HG03039 (cell line): ENCODE data around the gene KYNU.
"Not testable (repeated sequence)": the region's sequence is repeated elsewhere in the genome, so short reads cannot be mapped to it uniquely, and the experiment has no call there.

Source experiments
- ATAC-seq: cut with Tn5 transposase; IDR thresholded peaks from one replicate; pipeline ENCODE4 v1.9.1; 2021; ENCODE audit warnings: mild to moderate bottlenecking, moderate library complexity; ENCODE audit not compliant: unreplicated experiment

KYNU gene

DNA sequence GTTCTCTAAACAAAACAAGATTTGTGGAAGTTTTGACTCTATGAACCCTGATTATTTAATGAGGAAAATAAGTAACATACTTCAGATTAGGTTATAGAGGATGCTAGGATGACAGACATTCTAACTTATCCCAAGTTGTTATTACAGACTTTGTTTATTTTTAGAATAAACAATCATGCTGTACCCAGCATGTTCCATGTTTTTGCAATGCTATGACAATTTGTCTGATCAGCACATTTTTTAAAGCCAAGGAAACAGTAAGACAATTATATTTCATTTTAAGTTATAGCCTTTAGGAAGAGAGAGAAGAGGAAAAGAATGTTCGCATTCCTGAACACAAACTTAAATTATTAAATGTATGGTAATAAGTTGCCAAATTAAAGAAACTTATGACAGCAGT, 119.8 kb downstream of the KYNU start:
- ATAC-seq: no peak

DNA sequence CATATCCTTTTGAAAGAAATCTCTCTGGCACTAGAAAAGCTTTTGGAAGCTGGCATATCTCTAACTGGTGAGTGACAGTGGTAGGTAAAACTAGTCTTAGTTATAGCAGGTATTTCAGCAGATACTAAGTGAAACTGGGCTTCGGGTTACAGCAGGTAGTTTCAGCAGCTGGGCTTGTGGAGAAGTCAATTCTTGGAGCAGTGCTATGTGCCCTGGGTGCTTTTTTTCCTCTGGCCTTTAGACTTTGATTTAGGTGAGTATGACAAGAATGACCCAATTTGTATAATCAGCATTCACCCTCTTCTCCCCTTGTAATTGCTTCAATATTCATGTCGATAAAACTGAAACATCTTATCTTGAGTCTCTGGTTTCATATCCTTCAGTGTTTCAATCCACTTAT, 123.1 kb downstream of the KYNU start:
- ATAC-seq: no peak

DNA sequence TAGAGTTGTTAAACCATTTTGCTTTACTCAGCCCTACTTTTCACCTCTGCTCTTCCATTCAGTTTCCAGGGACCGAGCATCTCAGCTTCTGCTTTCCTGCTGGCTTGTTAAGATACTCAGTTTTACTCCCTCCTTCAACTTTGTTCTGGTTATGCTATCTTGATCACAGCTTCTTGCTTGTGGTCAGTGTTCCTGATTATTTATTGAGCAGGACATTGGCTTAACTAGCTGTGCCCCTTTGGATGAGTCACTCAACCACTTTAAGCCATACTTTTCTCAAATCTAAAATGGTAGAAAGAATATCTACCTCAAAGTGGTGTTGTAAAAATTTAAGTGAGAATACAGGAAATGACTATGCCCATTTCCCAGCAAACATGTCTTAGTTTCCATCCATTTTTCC, 124.0 kb downstream of the KYNU start:
- no peak for ATAC-seq

DNA sequence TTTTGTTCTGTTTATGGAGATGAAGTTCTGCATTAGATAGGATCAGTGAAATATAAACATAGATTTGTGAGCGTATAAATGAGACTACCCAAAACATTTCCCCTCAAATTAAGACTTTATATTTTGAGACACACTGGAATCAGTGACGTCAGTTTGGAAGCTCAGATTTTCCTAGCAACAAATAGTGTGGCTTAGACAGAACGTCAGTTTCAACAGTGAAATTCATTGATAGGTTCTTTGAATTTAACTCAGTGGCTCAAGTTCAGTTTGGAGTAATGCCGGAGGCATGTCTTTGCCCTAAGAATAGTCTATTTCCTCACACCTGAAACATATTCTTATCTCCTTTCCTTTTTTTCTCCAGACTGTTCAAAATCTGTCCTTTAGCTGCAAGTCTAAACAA, 138.2 kb downstream of the KYNU start:
- no peak for ATAC-seq

DNA sequence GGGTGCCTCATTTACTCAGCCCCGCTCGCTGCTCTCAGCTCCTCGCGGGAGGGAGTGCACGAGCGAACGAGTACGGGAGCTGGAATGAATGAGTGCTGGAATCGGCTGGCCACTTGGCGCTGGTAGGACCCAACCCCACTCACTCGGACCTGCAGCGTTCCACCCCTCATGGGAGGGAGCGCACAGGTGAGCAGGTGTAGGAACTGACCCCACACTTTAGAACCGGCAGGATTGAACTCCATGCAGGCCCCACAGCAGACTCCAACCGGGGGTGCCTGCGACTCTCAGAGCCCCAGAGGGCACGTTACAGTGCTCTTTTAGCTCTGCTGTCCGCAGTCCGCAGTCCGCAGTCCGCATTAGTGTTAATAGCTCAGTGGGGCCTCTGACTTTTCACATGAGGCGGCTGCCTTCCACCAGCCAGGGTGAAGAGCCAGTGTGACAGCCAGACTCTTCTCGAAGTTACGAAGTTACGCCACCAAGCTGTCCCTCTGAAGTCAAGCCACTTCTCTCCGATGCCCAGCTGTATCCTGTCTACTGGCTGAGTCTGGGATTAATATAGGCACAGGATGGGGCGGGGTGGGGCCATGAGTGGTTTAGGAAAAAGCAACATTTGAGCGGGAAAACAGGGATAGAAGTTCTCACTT, 149.1 kb downstream of the KYNU start:
- ATAC-seq: no peak

DNA sequence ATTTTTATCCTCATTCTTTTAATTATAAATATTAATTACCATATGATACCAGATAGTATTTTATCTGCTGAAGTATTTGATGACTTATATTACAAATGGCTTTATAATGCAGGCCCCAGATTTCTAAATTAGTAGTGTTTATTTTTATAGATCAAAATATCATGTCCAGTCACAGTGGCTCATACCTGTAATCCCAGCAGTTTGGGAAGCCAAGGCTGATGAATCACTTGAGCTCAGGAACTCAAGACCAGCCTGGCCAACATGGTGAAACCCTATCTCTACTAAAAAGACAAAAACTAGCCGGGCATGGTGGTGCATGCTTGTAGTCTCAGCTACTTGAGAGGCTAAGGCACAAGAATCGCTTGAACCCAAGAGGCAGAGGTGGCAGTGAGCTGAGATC, 151.7 kb downstream of the KYNU start:
- no peak for ATAC-seq

DNA sequence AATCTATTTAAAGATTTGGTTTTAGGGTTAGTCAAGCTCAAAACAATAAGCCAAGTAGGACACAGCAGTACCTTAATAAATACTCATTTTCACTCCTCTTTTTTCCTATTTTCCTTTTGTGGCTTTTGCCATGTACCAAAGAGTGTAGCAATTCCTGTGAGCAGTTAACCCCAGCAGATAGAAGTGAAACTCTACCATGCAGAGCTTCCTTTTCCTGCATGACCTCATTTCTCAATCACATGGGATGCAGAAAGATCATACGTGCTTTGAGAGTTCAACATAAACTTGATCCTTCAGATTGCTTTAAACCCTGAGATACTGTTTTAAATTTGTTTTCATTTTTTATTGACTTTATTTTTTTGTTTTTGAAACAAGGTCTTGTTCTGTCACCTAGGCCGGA, 152.7 kb downstream of the KYNU start:
- no peak for ATAC-seq

DNA sequence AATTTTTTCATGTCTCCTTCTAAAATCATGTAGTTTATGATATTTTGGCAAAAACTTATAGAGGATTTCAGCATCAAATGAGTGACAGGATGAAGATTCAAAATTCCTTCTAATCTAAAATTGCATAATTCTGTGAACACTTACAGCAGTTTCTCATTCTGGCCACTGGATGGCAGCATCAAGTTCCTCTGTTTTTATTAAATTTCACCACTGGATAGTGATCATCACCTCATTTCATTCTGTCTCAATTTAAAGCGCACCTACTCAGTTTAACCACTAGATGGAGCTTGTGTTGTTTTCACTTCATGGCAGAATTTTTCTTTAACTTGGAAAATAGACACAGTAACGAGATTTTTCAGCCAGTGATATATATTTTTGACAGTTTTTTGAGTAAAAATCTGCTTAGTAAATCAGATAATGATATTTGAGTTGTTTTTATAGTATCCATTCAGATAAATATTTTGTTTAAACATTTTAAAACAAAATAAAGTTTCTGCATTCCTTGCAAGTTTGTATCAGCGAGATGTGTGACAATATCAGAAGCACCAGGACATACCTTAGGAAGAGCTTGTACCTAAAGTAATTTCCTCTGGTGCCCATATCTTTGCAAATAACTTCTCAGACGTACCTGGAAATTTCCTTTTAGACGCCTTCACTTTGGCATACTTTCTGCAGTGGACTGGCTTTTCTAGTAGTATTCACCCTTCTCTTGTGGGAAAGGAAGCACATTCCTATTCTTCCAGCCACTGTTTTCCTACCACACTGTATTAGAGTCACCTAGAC, 157.0 kb downstream of the KYNU start:
- peak; percentile 75 for ATAC-seq

DNA sequence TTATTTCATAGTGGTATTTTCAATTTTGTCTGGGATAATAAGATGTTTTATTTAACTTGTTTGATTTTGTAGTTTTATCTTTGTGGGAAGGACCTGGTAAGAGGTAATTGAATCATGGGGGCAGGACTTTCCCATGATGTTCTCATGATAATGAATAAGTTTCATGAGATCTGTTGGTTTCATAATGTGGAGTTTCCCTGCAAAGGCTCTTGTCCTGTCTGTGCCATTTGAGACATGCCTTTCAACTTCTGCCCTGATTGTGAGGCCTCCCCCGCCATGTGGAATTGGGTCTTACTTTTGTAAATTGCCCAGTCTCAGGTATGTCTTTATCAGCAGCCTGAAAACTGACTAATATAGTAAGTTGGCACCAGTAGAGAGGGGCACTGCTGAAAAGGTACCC, 174.0 kb downstream of the KYNU start:
- no peak for ATAC-seq

DNA sequence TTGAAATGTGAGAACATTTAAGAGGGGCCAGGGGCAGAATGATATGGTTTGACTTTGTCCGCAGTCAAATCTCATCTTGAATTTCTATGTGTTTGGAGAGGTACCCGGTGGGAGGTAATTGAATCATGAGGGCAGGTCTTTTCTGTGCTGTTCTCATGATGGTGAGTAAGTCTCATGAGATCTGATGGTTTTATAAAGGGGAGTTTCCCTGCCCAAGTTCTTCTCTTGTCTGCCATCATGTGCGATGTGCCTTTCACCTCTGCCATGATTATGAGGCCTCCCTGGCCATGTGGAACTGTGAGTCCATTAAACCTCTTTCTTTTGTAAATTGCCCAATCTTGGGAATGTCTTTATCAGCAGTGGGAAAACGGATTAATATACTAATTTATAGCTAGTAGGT, 176.0 kb downstream of the KYNU start:
- ATAC-seq: not testable (repeated sequence)

DNA sequence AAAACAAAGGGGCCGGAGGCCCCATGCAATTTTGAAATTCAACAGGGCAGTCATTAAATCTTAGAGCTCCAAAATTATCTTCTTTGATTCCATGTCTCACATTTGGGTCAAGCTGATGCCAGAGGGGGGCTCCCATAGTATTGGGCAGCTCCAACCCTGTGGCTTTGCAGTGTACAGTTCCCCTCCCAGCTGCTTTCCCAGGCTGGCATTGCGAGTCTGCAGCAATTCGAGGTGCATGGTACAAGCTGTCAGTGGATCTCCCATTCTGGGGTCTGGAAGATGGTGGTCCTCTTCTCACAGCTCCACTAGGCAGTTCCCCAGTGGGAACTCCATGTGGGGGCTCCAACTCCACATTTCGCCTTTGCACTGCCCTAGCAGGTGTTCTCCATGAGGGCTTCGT, 179.1 kb downstream of the KYNU start:
- no peak for ATAC-seq

DNA sequence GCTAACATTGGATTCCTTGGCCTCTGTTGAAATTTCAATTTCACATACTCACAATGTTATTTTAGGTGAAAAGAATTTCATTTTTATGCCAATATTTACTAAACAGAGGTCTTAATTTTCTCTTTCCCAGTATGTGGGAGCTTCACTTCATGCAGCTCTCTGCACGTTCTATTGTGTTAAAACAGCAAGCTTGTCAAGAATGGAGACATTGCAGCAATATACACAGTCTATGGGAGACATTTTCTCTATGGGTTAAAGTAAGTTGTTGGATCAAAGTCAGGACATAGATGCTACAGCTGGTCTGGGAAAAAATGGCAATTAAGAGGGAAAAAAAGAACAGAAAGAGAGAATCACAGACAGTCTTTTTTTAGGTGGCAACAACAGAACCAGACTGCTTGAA, 181.4 kb downstream of the KYNU start:
- no peak for ATAC-seq

DNA sequence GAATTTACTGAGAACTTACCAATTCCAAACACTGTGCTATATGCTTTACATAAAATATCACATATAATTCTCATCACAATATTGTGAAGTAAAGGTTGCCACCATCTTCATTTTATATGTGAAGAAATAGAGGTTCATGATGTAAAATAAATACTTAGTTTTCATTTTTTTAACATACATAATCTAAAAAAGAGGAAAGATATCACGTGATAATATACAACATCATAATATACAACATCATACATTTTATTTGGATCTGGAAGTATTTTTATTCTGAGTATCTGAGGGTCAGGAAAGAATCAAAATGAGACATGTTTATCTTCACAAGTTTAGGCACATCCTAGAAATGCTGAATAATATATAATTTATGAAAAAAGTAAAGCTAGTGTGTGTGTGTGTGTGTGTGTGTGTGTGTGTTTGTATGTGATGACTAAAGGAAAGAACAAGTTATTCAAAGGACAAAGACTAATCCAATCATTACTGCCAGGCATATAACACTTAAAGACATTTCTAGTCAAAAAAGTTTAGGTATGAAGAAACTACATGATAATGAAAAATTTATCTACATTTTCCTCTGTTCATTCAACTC, 186.2 kb downstream of the KYNU start:
- no peak for ATAC-seq

DNA sequence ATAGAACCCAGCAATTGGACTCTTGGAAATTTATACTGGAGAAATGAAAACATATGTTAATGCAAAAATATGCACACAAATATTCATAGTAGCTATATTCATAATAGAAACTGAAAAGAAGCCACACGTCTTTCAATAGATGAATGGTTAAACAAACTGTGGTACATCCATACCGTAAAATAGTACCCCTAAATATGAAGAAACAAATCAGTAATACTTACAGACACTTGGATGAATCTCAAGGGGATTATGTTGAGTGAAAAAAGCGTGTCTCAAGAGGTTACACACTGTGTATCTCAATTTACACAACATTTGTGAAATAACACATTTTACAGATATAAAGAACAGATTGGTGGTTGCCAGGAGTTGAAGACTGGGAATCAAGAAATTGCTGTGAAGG, 190.6 kb downstream of the KYNU start:
- no peak for ATAC-seq

DNA sequence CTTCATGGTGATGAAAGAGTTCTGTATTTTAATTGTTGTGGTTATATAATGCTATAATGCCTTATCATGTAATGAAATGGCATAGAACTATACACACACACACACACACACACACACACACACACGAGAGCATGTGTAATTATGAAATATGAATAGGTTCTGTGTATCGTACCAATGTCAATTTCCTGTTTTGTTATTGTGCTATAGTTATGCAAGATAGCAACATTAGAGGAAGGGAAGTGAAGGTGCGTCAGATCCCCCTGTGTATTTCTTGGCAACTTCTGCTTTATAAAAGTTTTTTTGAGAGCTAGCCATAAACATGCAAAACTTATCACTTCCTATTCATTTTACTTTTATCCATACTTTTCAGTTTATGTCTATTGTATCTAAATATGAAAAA, 191.0 kb downstream of the KYNU start:
- no peak for ATAC-seq

DNA sequence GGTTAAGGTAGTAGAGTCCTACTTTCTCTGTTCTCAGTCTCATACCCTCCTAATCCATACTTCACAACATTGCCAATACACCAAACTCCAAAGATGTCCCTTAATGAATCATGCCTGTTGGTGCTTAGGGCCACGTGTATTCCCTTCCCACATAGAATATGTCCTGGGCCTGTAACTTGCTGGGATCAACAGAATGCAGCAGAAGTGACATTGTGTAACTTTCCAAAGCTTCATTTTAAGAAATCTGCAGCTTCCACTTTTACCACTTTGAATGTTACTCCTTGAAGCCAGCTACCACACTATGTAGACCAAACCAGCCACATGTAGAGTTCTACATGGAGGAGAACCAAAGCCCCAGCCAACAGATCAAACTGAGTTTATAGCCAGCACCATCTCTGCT, 193.2 kb downstream of the KYNU start:
- ATAC-seq: no peak

DNA sequence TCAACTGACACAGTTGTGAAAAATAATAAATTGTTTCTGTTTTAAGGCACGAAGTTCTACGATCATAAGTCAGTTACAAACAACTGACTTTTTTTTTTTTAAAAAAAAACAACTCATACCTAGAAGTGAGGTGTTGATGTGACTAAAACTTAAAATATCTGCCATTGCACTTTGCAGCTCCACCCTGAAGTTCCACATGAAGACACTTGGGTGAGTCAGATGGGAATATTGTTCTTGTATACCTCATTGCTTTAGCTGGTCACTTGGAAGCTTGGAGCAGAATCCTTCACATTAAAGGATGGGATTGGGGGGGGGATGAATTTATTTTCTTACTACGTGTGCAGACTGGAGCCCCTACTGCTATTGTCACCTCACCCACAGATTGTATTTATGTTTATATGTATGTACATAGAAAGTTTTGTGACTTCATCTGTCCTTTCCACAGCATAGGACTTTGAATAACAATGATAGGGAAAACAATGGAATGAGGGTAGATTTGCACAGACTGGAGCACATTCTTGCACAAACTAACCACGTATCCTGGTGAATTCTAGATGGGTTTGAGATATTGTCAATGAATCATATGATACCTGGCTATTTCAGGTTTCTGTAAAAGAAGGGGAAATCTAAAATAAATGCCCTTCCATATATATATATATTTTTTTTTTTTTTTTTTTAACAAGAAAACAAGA, 193.9 kb downstream of the KYNU start:
- no peak for ATAC-seq

DNA sequence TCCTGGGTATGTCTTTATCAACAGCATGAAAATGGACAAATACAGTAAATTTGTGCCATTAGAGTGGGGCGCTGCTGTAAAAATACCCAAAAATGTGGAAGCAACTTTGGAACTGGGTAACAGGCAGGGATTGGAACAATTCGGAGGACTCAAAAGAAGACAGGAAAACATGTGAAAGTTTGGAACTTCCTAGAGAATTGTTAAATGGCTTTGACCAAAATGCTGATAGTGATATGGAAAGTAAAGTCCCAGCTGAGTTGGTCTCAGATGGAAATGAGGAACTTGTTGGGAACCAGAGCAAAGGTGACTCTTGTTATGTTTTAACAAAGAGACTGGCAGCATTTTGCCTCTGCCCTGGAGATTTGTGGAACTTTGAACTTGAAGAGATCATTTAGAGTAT, 197.4 kb downstream of the KYNU start:
- ATAC-seq: not testable (repeated sequence)

DNA sequence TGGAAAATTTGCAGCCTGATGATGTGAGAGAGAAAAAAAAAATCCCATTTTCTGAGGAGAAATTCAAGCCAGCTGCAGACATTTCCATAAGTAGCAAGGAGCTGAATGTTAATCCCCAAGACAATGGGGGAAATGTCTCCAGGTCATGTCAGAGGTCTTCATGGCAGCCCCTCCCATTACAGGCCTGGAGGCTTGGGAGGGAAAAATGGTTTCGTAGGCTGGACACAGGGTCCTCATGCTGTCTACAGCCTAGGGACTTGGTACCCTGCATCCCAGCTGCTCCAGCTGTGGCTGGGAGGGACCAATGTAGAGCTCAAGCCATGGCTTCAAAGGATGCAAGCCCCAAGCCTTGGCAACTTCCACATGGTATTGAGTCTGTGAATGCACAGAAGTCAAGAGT, 198.2 kb downstream of the KYNU start:
- ATAC-seq: no peak

DNA sequence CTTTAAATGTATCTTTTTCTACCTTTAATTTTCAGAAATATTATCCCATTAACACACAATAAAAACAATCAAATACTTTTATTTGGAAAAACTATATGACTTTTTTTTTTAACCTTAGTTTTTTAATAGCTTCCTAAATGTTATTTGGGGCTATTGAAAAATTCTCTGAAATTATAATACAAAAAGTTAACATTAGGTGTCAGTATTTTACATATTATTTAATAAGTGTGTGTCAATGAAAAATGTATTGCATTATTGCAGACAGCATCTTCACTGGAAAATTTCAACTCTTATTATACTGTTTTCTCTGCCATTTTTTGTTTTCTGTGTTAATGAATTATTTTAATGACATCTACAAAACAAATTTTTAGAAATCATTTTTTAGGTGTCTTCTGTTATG, 200.6 kb downstream of the KYNU start:
- ATAC-seq: no peak

DNA sequence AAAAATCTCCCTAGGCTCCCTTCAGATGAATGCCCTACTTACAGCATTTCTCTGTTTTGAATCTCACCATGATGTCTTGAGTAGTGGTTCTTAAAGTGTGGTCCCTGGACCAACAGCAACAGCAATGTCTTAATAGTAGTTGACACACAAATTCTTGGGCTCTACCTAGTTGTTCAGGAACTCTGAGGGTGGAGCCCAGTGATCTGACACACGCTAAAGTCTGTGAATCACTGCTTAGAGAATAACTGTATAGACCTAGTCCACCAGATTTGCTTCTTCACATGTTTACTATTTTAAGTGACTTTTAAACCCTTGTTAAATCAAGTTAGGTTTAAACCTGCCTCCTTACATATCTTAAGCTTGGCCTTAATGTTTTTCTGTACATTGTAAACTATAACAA, 204.2 kb downstream of the KYNU start:
- no peak for ATAC-seq

DNA sequence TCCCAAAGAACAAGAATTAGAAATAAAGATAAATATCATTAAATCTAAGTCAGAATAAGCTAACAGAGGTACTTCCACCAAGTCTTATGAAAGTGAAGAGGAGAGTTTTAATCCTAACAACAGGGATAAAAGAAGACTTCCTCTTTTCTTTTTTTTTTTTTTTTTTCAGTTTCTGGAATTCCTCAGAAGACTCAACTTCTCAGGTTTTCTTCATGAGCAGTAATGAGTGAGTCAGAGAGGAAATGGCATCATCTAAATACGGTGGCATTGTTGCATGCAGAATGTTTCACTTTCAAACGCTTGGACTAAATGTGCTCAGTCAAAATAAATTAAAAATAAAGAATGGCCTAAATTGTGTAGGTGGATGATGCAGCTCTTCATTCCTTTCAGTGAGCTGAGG, 206.2 kb downstream of the KYNU start:
- ATAC-seq: no peak
